G401.6 (cell line): ENCODE measurements around the gene CUX1.
"Not testable (repeated sequence)": the region's sequence is repeated elsewhere in the genome, so short reads cannot be mapped to it uniquely, and the experiment has no call there.

Experiments used
- FAIRE-seq: peaks from 2 replicates; lab custom pipeline; 2012; peaks lifted over from hg19 to GRCh38; lab: Jason Lieb, UNC

Gene CUX1

DNA sequence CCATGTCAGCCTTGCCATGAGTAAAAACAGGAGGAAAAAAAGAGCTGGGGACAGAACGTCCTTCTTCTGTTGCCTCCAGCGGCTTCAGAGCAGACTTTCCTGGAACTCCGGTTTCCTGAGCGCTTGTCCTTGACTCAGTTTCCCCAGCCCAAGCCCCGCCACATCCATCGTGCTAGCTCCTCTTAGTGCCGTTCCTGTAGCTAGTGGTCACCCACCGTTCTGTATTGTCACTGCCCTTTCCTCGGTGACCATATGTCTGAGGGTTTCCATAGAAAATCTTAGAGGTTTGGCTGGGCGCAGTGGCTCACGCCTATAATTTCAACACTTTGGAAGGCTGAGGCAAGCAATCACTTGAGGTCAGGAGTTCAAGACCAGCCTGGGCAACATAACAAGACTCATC lies 100.1 kb downstream of the CUX1 start:
- no peak for FAIRE-seq

DNA sequence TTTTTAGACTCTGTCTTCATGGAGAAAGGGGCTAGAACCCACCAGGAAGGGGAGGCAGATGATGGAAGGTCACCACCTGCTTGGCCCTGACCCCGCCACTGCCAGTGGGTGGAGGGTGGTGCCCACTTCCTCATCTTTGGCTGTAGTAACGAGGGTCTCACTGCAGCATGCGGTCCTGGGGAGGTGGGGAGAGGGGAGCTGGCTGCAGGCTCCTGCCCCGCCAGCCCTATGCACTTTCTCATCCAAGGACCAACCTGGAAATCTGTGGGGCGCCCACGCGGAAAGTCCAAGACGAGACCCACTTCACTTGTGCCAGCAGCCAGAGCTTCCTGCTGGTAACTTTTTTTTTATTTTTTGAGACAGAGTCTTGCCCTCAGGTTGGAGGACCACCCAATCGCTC lies 101.0 kb downstream of the CUX1 start:
- no peak for FAIRE-seq

DNA sequence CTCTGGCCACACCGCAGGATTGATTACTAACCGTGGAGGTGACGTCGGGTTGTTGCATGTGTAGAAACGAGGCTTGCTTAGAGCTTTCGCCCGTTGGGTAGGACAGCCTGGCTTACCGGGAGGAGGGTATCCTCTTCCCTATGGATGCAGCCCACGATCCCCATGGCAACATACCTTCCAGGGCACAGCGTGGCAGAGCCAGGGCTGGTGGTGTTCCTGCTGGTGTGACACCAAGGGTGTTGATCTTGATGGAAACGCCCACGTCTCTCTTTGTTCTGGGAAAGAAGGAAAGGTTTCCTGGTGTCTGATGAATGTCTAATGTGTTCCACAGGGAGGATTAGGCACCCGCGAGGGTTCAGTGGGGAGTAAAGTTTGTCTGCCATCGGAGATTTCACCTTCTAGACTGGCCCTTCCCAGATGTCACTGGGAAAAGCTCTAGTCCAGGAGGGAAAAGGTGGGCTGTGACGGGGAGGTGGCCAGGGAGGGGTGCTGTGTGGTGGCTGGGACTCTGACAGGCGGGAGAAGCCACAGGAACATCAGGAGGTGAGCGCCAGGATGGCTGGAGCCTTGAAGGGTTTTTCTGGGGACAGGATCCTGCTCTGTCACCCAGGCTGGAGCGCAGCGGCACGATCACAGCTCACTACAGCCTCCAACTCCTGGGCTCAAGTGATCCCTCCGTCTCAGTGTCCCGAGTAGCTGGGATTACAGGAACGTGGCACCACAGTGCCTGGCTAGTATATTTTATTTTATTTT lies 102.1 kb downstream of the CUX1 start:
- FAIRE-seq = no peak

DNA sequence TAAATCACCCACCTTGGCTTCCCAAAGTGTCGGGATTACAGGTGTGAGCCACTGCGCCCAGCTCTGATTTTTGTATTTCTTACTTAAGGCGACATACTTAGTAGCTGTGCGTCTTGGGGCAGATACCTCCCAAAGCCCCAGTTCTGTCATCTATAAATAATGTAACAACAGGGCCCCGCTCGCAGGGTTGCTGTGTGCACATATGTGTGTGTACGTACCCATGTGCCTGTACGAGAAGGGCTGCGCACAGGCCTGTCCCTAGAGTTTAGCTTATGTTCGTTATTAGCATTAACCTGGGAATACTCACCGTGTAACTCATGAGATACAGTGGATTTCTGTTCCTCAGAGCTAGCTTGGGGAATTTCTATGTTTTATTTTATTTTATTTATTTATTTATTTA lies 103.6 kb downstream of the CUX1 start:
- no peak for FAIRE-seq

DNA sequence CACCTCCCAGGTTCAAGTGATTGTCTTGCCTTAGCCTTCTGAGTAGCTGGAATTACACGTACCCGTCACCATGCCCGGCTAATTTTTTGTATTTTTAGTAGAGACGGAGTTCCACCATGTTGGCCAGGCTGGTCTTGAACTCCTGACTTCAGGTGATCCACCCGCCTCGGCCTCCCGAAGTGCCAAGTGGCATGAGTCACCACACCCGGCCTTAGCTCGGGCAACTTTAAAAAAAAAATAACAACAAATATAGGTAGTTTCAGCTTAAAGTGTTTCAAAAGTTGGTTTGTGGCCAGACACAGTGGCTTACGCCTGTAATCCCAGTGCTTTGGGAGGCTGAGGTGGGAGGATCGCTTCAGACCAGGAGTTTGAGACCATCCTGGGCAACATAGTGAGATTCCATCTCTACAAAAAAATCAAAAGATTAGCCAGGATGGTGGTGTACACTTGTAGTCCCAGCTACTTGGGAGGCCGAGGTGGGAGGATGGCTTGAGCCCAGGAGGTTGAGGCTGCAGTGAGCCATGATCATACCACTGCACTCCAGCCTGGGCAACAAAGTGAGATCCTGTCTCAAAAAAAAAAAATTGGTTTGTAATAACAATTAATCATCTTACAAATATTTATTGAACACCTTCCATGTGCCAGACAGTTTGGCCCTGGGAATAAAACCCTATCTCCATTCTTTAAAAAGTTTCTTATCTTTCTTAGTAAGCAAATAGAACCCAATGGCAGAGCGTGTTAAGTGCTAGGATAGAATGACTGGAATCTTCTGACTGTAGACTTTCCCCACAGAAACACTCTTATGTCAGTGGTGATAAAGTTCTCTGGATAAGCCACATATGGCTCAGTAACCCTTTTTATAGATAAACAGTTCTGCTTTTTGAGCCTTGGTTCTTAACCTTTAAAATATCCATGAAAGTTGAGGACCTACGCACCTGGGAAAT lies 104.4 kb downstream of the CUX1 start:
- FAIRE-seq = not testable (repeated sequence)

DNA sequence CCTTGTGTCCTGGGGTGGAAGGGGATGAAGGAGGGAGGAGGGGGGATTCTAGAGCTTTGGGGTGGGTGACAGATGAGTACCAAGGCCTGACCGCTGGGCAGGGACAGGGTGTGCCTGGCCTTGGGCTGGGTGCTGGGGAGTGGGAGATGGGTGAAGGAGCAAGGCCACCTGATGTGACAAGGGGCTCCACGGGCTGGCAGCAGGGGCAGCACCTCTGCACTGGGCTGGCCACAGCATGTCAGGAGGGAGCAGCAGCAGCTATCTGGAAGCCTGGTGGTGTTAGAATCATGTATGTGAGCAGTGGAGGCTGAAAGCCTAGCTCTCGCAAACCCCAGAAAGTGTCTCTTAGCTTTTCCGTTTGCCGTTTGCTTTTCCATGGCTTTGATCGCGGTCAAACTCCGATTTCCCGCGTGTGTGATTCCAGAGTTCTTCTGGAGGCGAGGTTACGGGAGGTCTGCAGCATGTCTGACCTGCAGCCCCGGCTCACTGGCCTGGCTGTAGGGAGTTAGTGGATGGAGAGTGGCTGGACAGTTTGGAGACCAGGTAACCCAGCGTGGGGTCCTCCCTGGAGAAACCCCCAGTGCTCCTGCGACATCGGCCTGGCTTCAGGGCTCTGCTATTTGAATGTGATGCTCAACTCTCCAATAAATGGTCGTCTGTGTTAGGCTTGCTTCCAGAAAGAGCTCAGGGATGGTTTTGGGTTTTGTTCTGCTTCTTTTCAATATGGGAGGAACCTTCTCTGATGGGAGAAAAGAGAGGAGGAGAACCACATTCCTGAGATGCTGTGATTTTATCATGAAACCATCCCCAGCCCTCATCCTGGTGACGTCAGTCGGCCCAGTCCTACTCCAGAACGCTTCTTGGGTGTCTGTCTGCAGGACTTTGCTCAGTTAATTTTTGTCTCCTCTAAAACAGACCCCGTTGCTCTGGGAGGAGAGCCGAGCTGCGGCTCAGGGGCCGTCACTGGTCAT lies 105.5 kb downstream of the CUX1 start:
- no peak for FAIRE-seq

DNA sequence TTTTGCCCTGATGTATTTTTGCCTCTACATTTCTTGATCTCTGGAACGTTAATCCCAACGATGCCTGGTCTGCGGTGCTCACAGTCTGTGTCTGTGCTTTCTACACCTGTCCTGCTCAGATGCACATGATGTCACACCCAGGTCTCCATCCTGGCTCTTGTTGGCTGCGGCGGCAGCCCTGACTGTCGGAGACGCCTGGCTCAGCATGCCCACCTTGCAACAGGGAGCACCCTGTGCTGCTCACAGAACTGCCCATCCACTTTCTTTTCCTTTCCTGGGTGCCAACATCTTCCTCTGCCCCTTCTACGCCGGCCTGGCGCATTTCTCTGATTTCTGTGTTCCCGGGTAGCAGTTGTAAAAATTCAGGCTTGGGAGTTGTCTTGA lies 106.2 kb downstream of the CUX1 start:
- FAIRE-seq = no peak

DNA sequence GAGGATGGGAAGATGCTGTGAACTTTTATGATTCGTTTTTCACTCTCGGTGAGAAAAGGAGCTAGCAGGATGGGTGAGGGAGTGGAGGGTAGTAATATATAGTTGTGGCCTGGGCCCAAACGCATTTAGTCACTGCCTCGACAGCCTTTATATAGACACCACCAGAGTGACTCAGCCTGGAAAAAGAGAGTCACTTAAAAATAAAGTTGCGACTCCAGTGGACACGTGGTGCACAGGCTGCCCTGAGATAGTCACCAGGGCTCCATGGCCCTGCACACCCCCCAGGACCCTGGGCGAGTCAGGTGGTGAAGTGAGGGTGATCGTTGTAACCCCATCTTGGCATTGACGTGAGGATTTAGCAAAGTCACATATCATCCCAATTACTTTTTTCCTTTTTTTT lies 106.7 kb downstream of the CUX1 start:
- no peak for FAIRE-seq

DNA sequence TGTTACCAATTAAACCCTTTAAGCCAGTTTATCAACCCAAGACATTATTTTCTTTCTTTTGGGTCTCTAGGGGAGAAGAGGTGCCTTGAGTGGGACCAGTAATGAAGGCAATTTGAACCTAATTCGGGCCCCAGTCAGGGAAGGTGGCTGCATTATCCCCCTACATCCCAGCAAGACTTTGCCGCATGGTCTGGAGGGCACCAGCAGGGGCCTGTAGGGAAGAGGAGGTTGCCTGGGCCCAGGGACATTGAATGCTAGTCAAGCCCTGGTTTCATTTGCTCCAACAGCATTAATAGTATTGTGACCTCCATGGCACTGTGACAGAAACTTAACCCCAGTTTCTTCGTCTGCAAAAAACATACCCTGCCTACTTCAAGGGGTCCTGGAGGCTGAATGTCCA lies 108.8 kb downstream of the CUX1 start:
- FAIRE-seq = no peak

DNA sequence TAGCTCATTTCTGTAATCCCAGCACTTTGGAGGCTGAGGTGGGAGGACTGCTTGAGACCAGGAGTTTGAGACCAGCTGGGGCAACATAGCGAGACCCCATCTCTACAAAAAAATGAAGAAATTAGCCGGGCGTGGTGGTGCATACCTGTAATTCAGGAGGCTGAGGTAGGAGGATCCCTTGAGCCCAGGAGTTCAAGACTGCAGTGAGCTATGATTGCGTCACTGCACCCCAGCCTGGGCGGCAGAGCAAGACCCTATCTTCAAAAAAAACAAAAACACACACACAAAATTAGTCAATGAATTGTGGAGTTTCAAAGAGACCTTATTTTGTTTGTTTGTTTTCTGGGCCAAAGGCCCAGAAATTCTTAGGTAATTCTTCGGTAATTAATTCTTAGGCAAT lies 110.0 kb downstream of the CUX1 start:
- FAIRE-seq = no peak

DNA sequence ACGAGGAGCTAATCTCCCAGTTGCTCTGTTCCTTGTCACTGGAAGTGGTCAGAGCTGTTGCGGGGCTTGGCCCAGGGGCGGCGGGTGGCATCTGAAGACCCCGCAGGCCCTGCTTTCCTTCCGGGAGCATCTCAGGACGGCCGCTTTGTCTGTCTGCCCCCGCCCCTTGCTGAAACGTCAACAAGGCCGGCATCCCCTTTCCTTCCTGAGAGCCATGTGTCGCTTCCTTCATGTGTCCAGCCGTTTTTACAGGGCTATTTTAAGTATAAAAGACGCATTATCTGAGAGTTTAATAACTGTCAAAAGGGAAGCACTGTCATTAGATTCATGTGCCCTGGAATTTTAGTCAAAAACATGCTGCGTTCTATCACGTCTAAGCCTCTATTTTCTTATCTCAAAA lies 110.4 kb downstream of the CUX1 start:
- FAIRE-seq = no peak

DNA sequence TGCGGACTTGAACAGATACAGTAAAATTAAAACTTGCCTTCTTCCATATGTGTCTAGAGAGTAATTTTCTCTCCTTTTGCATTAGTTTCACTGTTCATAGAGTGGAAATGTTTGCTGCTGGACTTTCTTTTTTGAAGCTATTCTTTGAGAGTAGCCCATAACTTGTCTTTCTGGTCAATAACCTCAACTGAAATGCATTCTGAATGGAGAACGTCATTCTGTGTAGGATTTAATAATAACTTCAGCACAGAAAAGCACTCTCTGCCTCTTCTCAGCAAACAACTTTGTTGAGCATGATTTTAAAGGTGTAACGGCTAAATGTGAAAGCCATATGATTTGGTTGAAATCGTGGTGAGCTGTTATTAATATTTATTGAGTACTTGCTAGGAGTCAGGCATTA lies 111.8 kb downstream of the CUX1 start:
- no peak for FAIRE-seq

DNA sequence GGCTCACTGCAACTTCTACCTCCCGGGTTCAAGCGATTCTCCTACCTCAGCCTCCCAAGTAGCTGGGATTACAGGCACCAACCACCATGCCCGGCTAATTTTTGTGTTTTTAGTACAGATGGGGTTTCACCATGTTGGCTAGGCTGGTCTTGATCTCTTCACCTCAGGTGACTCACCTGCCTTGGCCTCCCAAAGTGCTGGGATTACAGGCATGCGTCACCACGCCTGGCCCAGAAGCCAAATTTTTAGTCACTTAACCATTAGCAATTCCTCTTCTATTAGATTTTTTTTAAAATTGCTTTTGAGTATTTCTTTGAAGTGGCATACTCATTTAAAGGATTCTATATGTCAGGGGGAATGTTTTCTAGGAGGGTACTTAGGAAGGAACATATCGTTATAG lies 112.5 kb downstream of the CUX1 start:
- FAIRE-seq = not testable (repeated sequence)

DNA sequence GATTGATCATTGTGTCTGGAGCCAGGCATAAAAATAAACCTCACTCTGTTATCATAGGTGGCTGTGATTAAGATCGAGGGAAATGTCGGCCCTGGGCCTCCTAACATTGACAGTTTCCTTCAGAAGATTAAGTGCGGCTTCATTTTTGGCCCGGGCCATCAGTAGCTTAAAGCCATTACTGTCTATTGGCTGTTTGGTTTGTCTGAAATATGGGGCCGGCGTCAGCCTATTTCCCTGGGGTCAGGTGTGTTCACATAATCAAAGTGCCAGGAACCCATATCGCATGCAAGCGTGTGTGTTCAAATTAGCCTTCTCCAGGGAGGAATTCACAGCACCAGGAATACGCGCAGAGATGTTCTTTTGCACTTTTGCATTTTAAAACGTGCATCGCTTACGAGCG lies 114.7 kb downstream of the CUX1 start:
- FAIRE-seq = no peak

DNA sequence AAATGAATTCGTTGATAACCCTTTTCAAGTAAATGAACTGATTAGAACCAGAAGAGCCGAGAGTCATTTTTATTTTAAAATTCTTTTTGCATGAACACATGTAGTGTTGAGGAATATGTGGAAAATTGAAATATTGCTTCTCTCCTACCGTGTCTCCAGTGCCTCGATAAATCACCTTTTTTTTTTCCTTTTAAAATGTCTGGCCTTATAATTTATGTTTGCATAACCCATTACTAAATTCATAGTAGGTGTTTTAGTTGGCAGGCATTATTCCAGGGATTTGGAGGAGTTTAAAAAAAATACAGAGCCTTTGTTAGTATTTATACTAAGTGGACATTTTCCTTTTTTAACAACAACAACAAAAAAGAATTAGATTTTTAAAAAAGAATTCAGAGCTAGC lies 115.6 kb downstream of the CUX1 start:
- no peak for FAIRE-seq

DNA sequence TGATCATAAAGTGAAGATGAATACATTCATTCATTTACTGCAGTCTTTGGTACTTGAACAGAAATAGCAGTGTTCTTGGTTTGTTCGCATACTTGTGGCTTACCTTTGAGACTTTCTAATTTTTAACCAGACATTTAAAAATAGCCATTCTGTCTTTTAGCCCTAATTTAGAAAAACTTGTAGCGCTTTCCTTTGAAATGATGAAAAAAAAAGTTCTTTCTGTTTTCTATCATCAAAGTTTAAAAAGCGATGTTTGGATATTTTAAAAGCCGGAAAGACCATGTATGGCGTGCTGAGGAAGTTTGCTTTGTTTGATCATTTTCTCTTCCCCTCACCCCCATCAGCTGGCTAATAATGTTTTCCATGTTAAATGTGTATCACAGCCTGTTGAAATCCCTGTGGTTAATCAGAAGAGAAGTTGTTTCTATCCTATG lies 116.3 kb downstream of the CUX1 start:
- no peak for FAIRE-seq

DNA sequence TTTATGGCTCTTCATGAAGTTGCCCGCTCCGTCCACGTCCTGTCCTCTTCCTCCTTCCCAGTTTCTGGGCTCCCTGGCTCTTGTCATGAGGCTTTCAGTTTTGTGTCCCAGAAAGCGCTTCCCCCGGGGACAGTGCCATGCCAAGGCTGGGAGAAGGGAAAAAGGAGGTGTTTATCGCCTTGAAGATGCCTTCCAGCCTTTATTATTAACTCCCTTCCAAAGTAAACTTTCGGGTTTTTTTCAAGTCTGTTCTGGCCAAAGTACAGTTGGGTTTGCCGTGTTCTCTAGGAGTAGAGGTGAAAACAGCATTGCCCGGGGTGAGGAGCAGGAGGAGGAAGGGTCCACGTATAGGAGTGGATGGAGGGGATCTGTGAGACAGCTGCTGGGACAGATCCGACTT lies 117.2 kb downstream of the CUX1 start:
- FAIRE-seq = no peak

DNA sequence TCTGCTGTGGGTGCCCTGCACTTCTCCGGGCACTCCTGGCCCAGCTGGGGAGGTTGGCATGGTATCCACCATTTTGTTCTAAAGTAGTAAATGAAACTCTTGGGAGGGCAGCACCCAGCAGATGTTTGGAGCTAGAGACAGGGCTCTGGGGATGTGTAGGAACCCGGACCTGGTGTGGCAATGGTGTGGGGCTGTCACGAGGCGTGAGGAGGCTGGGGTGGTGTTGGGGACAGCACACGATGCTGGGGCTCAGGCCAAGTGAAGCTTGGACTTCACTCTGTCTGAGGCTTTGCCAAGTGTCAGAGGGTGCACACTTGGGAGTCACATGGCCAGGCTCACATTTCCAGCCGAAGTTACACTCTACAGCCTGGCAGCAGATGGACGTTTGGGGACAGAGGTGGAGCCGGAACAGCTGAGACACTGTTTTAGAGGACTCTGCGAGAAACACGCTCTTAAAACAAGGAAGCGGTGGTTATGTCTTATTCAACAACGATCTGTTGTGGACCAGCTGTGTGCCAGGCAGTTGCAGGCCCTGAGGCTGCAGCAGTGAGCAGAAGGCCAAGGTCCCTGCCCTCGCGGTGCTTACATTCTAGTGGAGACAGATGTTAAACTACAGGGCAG lies 118.2 kb downstream of the CUX1 start:
- no peak for FAIRE-seq

DNA sequence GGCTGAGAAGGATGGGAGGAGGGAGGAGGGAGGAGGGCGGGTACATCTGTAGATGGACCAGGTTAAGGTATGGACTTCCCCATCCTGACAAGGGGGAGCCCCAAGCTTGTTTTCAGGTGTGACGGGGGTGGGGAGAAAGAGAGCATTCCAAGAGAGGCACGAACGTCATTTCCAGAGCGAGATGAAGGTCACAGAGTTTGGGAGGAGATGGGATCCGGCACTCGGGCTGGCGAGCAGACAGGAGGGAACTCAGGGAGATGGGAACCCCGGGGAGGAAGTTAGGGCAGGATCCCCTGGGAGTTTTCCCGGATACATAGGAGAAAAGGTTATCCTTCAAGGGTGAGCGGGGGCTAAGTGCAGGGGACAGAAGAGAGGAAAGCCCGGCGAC lies 118.8 kb downstream of the CUX1 start:
- FAIRE-seq = no peak

DNA sequence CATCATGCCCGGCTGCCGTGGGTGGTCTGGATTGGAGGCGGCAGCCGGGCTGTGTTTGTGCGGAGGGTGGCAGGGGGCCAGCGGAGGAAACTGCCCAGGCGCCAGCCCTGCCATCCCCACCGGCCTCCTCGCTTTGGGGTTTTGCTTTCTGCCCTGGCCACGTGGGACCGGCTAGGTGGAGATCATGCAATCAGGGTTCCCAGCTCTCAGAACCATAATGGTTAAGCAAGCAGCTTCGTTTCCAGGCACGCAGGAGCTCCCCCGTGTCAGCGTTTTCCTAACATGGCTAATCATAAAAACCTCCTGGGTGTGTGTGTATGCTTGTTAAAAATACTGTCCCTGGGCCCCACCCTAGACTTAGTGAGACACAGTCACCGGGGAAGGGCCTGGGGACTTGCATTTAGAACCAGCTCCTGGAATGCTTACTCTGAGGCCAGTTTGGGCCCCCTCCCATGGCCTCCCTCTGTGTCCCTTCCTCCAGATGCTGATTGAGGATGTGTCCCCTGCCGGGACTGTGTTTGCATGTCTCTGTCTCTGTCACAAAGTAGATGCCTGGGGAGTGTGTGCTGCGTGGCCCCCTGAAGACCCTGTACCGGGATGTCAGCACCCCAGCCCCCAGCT lies 119.3 kb downstream of the CUX1 start:
- FAIRE-seq = no peak

DNA sequence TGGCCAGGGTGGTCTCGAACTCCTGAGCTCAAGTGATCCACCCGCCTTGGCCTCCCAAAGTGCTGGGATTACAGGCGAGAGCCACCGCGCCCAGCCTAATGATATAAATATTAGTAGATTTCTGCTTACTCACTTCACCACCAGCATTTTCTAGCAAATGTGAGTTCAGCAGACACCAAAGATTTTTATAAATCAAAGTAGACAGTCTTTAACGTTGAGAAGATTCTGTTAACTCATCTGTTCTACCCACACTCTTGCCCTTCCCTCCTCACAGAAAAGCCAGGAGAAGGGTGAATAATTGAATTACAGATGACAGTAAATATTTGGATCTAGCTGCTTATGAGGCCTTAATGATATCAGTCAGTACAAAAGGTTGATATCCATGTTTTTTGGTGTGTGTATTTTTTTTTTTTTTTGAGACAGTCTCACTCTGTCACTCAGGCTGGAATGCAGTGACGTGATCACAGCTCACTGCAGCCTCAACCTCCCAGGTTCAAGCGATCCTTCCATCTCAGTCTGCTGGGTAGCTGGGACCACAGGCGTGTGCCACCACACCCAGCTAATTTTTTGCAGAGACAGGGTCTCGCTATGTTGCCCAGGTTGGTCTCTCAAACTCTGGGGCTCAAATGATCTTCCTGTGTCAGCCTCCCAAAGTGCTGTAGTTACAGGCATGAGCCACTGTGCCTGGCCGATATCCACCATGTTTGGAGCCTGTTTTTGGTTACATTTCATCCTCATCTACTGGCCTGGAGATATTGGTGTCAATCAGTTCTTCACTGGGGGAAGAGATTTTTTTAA lies 120.5 kb downstream of the CUX1 start:
- no peak for FAIRE-seq
